Natural killer cell treated with Interleukin-12 subunit alpha and Interleukin-12 subunit beta and Interleukin-15 and Interleukin-18, amount 100 ng/mL, for 72 hours (primary cell): ENCODE results near the gene CBLB. TPM values are rescaled to one million over a fixed set of nuclear protein-coding genes. Genes with fewer than 3 reads are reported as not detected.
A peak's percentile ranks its signal among the peaks of the same experiment; 100 is the strongest.

Experiments used
- ATAC-seq, 2 donors: fragments of 150-1000 bp; cut with Tn5 transposase in 1 of 2; sonication (Bioruptor Pico), chemical (Tn5 transposase) in 1 of 2; 2 replicates each; pipeline ENCODE4 v1.10.0; 2021
- DNase-seq: peaks from one replicate; pipeline ENCODE4 v3.0.0; 2022; ENCODE audit warnings: low spot score
- H3K27ac Mint-ChIP-seq, 2 donors: 1 replicate in 1 of 2; 2 replicates in 1 of 2; pipeline ENCODE4 v1.8.0; 2022; ENCODE audit warnings: mixed read lengths in 2 of 2, mild to moderate bottlenecking in 1 of 2, moderate library complexity in 1 of 2
- H3K27me3 Mint-ChIP-seq, 2 donors: 1 replicate in 1 of 2; 2 replicates in 1 of 2; pipeline ENCODE4 v1.8.0; 2022; ENCODE audit warnings: mixed read lengths in 2 of 2
- H3K36me3 Mint-ChIP-seq: one replicate; pipeline ENCODE4 v1.8.0; 2022; ENCODE audit warnings: mixed read lengths
- H3K4me1 Mint-ChIP-seq, 2 donors: 1 replicate in 1 of 2; 2 replicates in 1 of 2; pipeline ENCODE4 v1.8.0; 2022; ENCODE audit warnings: low read depth in 2 of 2, mixed read lengths in 2 of 2, mild to moderate bottlenecking in 1 of 2
- H3K4me3 Mint-ChIP-seq: one replicate; pipeline ENCODE4 v1.8.0; 2022; ENCODE audit warnings: mixed read lengths
- H3K9me3 Mint-ChIP-seq: 2 replicates; pipeline ENCODE4 v1.8.0; 2022; ENCODE audit warnings: mixed read lengths
- total RNA-seq, 2 donors: library from RNA; stranded (reverse); gene quantifications; one replicate each; pipeline ENCODE4 v1.2.3, GENCODE V29; 2022

Gene CBLB
- total RNA-seq, 2 donors from 2014 or later, result 70.8 to 78.3 TPM

DNA sequence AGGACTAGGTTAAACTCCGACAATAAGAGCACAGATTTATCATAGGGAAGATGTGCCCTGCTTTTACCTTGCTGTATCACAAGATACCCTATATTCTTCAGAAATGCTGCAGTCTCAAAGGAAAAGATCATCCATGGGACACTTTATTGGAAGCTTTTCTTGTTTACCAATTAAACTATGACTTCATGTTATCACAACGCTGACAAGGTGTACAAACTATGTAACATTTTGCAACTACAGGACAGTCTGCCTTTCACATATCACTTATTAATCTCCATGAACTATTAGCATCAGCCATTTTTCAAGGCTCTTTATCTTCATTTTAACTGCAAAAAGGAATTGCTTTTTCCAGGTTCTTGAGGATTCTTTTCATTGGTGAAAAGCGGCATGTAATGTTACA is 34.0 kb downstream of the CBLB start:
- Mint-ChIP-seq H3K4me3 (peak overlapping the region; percentile 38), H3K4me1 (peaks cover 60 to 81% of the 10 kb centered on the region in 2 donors), H3K27ac (peak overlapping the region; percentile 74 to 90), H3K9me3 (no peaks in the 10 kb centered on the region), H3K27me3 (no peaks in the 10 kb centered on the region), H3K36me3 (peaks cover 32% of the 10 kb centered on the region)
- ATAC-seq, result no peak
- DNase-seq, result no peak

DNA sequence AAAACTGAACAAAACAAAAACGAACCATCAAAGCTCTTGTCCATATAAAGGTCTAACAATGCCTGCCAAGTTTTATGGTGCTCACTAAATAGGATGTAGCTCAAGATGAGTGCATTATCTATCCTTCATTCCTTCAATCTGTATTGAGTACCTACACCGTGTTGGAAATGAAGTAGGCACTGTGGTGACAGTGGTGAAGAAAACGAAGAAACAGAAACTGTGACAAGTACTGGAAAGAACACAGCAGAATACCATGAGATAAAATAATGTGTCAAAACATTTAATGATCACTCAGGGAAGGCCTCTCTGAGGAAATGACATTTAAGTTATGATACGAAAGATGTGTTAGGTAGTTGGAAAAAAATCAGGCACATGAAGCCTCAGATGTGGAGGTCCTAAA is 36.2 kb downstream of the CBLB start:
- no peaks in the 10 kb centered on the region for H3K9me3 Mint-ChIP-seq
- H3K36me3 Mint-ChIP-seq, result peaks cover 21% of the 10 kb centered on the region
- peak overlapping the region; percentile 80 to 91 for H3K27ac Mint-ChIP-seq
- peaks cover 66 to 84% of the 10 kb centered on the region in 2 donors for H3K4me1 Mint-ChIP-seq
- DNase-seq (no peak), ATAC-seq (peak in 1 of 2 donors; percentile 37)
- no peaks in the 10 kb centered on the region for H3K27me3 Mint-ChIP-seq
- H3K4me3 Mint-ChIP-seq, result peak overlapping the region; percentile 84

- ATAC-seq (no peak), DNase-seq (no peak)
- H3K36me3 Mint-ChIP-seq, result peaks cover 27% of the 10 kb centered on the region
- peaks cover 65 to 83% of the 10 kb centered on the region in 2 donors for H3K4me1 Mint-ChIP-seq
- no peaks in the 10 kb centered on the region for H3K27me3 Mint-ChIP-seq
- H3K9me3 Mint-ChIP-seq, result no peaks in the 10 kb centered on the region
- H3K27ac Mint-ChIP-seq, result peak overlapping the region; percentile 80 to 91
- H3K4me3 Mint-ChIP-seq, result peak overlapping the region; percentile 73
These were observed 38.0 kb downstream of the CBLB start for GRCh38 chr3:105830836-105831235.

- Mint-ChIP-seq H3K4me3 (peak overlapping the region; percentile 73), H3K9me3 (no peaks in the 10 kb centered on the region), H3K27me3 (no peaks in the 10 kb centered on the region), H3K36me3 (peaks cover 27% of the 10 kb centered on the region), H3K27ac (peak overlapping the region; percentile 80 to 91), H3K4me1 (peaks cover 61 to 82% of the 10 kb centered on the region in 2 donors)
- ATAC-seq, result peak in 1 of 2 donors; percentile 40
- no peak for DNase-seq
These were observed 38.8 kb downstream of the CBLB start for GRCh38 chr3:105829871-105830622.

GRCh38 chr3:105829229-105829628 is 39.6 kb downstream of the CBLB start:
- Mint-ChIP-seq H3K36me3 (peaks cover 22% of the 10 kb centered on the region), H3K27ac (peak overlapping the region; percentile 80 to 91), H3K4me3 (peak overlapping the region; percentile 82), H3K4me1 (peaks cover 61 to 79% of the 10 kb centered on the region in 2 donors), H3K27me3 (no peaks in the 10 kb centered on the region), H3K9me3 (no peaks in the 10 kb centered on the region)
- ATAC-seq (peak in 1 of 2 donors; percentile 54), DNase-seq (no peak)

- Mint-ChIP-seq H3K36me3 (peaks cover 27% of the 10 kb centered on the region), H3K4me3 (peak overlapping the region; percentile 82), H3K27me3 (no peaks in the 10 kb centered on the region), H3K9me3 (no peaks in the 10 kb centered on the region), H3K4me1 (peaks cover 65 to 81% of the 10 kb centered on the region in 2 donors), H3K27ac (peak overlapping the region; percentile 80 to 91)
- DNase-seq (no peak), ATAC-seq (peak; percentile 77 to 80)
These were observed 40.1 kb downstream of the CBLB start for GRCh38 chr3:105828703-105829102.

DNA sequence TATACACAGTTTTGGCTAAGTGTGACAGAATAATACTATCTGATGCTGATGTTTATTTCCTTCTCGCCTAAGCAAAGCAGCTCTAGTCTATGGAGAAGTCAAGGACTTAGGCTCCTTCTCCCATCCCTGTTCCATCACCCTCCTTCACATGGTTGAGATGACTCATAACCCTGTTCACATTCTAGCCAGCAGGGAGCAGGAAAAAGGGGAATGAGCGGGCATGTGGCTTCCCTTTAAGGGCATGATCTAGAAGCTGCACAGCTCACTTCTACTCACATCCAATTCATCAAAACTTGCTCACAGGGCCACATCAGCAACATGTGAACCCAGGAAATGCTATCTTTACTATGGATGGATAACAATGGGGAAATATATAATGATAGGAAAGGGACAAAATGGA is 40.9 kb downstream of the CBLB start:
- Mint-ChIP-seq H3K27me3 (no peaks in the 10 kb centered on the region), H3K4me3 (peak overlapping the region; percentile 76), H3K4me1 (peaks cover 71 to 86% of the 10 kb centered on the region in 2 donors), H3K27ac (peak overlapping the region; percentile 91 to 99), H3K9me3 (no peaks in the 10 kb centered on the region), H3K36me3 (peaks cover 32% of the 10 kb centered on the region)
- no peak for DNase-seq
- ATAC-seq, result peak in 1 of 2 donors; percentile 8

- H3K36me3 Mint-ChIP-seq, result peaks cover 34% of the 10 kb centered on the region
- peak; percentile 56 to 71 for ATAC-seq
- no peaks in the 10 kb centered on the region for H3K9me3 Mint-ChIP-seq
- DNase-seq, result no peak
- peak overlapping the region; percentile 91 to 99 for H3K27ac Mint-ChIP-seq
- H3K27me3 Mint-ChIP-seq, result no peaks in the 10 kb centered on the region
- H3K4me3 Mint-ChIP-seq, result peak overlapping the region; percentile 85
- H3K4me1 Mint-ChIP-seq, result peaks cover 72 to 85% of the 10 kb centered on the region in 2 donors
These were observed 41.8 kb downstream of the CBLB start for GRCh38 chr3:105826778-105827634.

- DNase-seq (no peak), ATAC-seq (no peak)
- Mint-ChIP-seq H3K4me1 (peaks cover 57 to 71% of the 10 kb centered on the region in 2 donors), H3K9me3 (no peaks in the 10 kb centered on the region), H3K4me3 (peak overlapping the region; percentile 71), H3K36me3 (peaks cover 30% of the 10 kb centered on the region), H3K27me3 (no peaks in the 10 kb centered on the region), H3K27ac (peak overlapping the region; percentile 91 to 99)
These were observed 44.7 kb downstream of the CBLB start for GRCh38 chr3:105824129-105824528.

DNA sequence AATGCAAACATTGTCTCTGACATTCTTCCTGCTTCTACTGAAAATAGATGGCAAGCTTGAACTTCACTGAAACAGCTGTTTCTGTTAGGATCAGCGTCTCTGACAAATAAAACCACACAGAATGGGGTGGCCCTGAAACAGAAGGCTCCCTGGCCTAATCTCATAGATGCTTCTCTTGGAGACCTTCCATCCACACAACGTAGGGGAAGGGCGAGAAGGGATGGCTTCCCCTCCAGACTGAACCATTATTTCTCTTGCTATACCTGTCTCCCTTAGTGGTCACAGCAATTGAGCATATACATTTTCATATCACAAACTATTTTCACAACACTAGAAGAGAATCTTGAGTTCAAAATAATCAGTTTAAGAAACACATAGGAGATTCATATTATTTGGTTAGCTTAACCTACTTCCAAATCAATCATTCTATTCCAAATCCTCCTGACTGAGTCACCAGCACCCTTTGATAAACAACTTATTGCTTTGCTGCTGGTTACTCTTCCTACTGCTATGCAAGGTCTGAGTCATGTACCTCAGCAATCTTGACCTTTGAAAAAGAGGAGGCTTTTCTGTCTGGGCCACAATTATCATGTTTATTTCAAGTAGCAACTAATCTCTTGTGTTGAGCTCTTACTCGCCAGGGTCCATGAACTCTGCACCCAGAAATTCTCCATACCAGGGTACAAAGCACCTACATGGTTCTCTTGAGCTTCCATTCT is 45.5 kb downstream of the CBLB start:
- H3K36me3 Mint-ChIP-seq, result peaks cover 30% of the 10 kb centered on the region
- DNase-seq (no peak), ATAC-seq (peak; percentile 63 to 69)
- no peaks in the 10 kb centered on the region for H3K9me3 Mint-ChIP-seq
- H3K4me3 Mint-ChIP-seq, result peak overlapping the region; percentile 71
- peaks cover 53 to 66% of the 10 kb centered on the region in 2 donors for H3K4me1 Mint-ChIP-seq
- H3K27ac Mint-ChIP-seq, result peak overlapping the region; percentile 91 to 99
- no peaks in the 10 kb centered on the region for H3K27me3 Mint-ChIP-seq

DNA sequence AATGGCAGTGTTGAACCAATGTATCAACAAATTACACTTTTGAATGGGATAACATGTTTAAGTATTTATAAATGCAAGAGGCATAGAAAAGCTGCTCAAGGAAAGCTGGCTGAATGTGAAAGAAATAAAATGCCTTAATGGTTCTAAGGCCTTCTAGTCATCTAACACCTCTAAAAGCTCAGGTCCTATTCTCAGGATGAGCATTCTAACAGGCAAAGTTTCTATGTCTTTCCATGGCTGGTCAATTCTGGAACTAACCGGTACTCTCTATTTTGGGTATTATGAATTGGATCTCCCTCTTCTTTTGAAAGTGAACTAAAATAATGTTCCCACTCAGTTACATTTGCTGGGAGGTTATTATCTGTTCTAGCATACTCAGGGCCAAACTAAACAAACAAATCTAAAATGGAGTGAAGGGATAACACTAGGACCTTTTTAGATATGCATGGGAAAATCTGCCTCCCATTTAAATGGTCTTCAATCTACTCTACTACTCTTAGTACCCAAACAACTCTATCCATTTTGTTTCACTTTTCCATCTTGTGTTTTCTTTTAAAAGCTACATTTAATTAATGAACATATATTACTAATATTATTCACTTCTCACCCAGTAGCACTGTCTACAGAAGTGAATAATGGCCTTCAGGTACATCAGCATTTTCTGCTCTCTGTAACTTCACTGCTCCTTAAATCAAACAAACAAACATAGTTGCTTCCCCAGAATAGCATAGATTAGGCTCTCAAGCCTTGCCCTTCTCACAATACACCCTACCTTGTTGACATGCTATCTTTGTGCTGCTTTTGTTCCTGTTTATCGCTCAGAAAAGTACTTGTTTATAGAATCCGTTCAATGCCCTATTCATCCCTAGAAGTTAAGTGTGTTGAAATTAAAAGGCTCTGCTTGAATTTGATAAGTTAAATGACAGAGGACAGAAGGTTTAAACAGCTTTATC is 46.4 kb downstream of the CBLB start:
- Mint-ChIP-seq H3K36me3 (peaks cover 30% of the 10 kb centered on the region), H3K4me3 (peak overlapping the region; percentile 71), H3K9me3 (no peaks in the 10 kb centered on the region), H3K27ac (peak overlapping the region; percentile 91 to 99), H3K4me1 (peaks cover 47 to 57% of the 10 kb centered on the region in 2 donors), H3K27me3 (no peaks in the 10 kb centered on the region)
- no peak for DNase-seq
- ATAC-seq, result no peak

GRCh38 chr3:105821433-105821832 is 47.4 kb downstream of the CBLB start:
- Mint-ChIP-seq H3K27ac (peak overlapping the region; percentile 91 to 99), H3K9me3 (no peaks in the 10 kb centered on the region), H3K4me1 (peaks cover 46 to 57% of the 10 kb centered on the region in 2 donors), H3K27me3 (no peaks in the 10 kb centered on the region), H3K4me3 (no peak overlapping the region), H3K36me3 (peaks cover 35% of the 10 kb centered on the region)
- DNase-seq, result no peak
- no peak for ATAC-seq
